Stimulated activated CD4-positive, alpha-beta T cell treated with anti-CD3 and anti-CD28 coated beads, Interleukin-2, amount 100 ng/mL, for 4 hours (primary cell): ENCODE measurements around the gene NOXA1.
A peak's percentile ranks its signal among the peaks of the same experiment; 100 is the strongest.
"Not testable (repeated sequence)": the region's sequence is repeated elsewhere in the genome, so short reads cannot be mapped to it uniquely, and the experiment has no call there.

ENCODE experiments used
- DNase-seq: peaks from one replicate; pipeline ENCODE4 v3.0.0-alpha.2; 2020; ENCODE audit warnings: low read depth

The NOXA1 gene

DNA sequence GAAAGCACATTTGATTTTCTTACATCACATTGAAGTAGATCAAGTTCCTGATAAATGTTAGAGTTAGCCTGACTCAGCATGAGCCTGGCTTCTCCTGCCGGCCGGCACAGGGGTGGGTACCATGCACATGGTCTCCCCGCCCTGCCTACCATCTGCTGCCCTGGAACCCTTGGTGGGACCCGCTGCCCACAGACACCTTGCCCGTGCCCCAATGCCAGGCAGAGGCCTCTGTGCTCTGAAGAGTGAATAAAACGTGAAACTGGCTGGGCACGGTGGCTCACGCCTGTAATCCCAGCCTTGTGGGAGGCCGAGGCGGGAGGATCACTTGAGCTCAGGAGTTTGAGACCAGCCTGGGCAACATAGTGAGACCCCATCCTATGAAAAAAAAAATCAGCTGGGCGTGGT, 17.5 kb upstream of the NOXA1 start:
- no peak for DNase-seq

DNA sequence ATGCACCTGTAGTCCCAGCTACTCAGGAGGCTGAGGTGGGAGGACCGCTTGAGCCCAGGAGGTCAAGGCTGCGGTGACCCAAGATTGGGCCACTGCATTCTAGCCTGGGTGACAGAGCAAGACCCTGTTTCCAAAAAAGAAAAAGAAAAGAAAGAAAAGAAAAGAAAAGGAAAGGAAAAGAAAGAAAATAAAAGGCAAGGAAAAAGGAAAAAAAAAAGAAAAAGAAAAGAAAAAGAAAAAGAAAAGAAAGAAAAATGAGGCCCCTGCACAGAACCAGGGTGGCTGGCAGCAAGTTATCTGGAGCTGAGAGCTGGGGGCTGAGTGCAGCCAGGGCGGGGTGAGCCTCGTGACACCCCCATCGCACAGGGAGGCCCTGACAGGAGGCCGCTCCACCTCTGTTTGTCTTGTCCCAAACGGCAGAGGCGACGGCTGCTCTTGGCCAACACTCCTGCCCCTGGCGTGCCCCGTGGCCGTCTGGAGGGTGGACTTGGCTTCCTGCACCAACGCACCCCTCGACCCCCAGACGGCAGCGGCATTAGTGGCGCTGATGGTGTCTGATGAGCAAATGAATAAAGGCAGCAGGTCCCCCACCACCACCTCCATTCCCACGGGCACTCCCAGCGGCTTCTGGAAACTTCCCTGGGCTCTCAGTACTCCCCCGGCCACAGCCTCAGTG, 17.0 kb upstream of the NOXA1 start:
- no peak for DNase-seq

DNA sequence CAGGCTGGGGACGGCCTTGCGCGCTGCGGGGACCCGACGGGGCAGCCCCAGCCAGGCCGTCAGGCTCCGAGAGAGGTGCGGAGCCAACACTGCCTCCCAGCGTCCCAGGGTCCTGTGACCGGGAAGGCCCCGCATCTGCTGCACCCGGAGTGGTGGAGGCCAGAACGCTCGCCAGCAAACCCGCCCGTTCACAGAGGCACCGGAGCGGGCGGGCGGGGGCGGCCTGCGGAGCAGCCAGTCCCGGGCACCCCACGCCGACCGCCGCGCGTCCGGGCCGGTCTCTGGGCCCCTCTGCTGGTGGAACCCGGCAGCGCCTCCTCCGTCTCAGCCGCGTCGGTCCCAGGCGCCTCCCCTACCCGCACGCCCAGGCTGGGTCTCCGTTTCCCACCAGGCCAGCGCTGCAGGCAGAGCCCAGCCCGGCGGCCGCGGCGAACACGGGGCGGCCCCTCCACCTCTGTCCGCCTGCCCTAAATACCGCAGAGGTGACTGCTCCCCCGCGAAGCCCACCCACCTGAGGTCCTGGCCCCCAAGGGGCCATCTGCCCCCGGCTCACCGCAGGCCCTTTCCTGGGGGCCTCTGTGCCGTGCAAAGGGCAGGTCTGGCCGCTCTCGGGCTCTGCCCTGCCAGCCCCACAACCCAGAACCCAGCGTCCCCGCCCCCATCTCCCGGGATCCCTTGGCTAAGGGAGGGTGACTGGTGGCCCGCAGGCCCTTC, 16.2 kb upstream of the NOXA1 start:
- DNase-seq = peak; percentile 50

DNA sequence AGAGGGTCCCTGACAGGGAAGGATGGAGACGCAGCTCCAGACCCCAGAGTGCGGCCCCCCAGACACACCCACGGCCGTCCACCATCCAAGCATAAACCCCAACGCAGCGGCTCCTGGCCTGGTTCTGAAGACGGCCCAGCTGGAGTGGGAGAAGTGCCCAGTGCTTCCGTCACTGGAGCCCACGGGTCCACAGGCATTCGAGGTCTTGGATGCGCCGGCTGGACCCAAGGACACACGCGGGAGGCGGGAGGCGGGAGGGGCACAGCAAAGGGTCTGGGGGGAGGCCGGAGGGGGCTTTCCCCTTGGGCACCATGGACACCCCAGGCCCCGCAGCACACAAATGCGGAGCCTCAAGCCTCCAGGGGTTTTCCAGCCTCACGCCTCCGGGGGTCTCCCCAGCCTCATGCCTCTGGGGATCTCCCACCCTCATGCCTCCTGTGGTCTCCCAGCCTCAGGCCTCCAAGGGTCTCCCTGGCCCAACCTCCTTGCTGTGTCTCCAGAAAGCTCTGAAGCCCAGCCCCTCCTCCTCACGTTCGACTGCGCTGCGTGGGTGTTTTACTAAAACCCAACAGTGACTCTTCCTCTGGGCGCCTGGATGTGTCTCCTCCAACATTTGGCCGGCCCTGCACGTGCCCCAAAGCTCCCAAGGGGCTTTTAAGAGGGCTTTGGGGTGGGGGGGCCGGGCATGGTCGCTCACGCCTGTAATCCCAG, 15.4 kb upstream of the NOXA1 start:
- no peak for DNase-seq

DNA sequence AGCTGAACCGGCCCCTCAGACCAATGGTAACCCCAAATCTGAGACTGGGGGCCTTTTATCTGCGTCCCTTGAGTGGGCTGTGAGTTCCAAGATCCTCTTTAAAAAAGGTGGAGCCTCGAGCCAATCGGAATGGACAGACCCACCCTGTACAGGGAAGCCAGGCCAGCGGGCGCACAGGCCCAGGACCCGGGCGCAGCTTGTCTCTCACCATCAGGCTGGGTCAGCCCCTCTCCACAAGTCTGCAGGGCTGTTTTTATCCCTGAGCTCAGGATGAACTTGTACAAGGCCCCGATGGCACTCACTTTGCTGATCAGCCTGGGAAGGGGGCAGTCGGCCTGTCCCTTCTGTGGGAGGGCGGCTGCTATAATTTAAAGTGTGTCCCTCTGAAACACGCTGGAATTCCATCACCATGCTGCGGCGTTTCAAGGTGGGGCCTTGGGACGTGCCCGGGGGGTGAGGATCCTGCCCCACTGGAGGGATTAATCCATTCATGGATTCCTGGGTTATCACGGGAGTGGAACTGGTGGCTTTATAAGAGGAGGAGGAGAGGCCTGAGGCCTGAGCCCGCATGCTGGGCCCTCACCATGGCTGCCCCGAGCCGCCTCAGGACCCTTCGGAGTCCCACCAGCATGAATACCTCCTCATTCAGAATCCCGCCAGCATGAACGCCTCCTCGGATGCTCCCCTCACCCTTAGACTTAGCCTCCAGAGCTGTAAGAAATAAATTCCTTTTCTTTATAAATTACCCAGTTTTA, 14.4 kb upstream of the NOXA1 start:
- DNase-seq = no peak

DNA sequence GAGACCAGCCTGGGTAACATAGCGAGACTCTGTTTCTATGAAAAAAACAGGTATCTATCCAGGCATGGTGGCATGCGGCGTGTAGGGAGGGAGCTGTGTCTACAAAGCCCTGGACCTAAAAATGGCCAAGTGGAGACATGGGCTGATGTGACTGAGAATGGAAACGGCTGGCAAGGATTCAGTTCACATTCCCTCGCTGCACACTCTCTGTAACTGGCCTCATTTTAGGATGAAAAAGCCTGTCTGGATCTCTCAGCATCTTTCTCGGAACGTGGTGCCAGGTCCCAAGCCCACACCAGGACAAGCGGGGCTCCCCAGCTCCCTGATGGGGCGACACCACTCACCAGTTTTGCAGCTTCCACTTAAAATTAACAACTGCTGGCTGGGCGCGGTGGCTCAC, 13.7 kb upstream of the NOXA1 start:
- no peak for DNase-seq

DNA sequence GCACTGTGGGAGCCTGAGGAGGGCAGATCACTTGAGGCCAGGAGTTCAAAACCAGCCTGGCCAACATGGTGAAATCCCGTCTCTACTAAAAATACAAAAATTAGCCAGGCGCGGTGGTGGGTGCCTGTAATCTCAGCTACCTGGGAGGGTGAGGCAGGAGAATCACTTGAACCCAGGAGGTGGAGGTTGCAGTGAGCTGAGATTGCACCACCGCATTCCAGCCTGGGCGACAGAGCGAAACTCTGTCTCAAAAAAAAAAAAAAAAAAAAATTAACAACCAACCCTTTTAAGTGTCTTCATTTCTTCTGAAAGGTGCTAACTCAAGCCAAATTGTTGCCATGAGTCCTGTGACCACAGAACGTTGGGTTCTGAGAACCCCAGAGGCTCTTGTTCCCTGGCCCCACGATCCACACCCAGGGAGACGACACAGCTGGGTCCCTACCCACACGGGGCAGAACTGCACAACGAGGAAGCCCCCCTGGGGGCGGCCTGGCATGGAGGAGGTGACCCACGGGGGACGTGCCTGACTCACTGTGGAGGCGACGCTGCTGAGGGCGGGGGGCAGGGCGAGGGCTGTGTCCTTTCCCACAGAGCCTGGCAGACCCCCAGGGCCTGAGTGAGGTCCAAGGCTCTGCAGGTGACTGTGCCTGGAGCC, 12.8 kb upstream of the NOXA1 start:
- not testable (repeated sequence) for DNase-seq

DNA sequence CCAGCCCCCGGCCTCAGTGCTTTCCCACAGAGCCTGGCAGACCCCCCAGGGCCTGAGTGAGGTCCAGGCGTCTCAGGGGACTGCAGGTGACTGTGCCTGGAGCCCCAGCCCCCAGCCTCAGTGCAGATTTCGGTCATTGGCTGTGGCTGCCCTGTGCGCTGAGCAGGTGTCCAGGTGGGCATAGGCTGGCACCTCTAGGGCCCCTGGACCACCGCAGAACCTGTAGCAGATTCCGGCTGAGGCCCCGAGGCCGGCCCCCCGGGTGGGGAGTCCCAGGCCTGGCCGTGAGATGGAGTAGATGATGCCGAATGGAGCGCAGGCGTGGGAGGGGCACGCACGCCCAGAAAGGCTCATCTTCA, 12.3 kb upstream of the NOXA1 start:
- no peak for DNase-seq

DNA sequence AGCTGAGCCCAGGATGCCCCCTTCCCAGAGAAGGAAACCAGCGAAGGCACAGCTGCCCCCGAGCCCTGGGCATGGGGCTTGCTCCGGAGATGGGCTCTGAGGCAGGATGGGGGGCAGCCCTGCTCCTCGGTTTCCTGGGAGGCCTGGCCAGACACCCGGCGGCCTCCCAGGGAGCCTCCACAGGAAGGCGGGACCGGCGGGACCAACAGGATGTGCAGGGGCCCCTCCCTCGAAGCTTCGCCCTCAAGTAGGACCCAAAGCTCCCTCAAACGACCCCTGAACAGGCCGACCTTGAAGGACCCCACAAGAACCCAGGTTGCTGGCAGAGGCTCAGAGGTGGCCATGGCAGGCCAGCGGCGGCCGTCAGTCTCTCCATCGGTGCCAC, 11.9 kb upstream of the NOXA1 start:
- no peak for DNase-seq

DNA sequence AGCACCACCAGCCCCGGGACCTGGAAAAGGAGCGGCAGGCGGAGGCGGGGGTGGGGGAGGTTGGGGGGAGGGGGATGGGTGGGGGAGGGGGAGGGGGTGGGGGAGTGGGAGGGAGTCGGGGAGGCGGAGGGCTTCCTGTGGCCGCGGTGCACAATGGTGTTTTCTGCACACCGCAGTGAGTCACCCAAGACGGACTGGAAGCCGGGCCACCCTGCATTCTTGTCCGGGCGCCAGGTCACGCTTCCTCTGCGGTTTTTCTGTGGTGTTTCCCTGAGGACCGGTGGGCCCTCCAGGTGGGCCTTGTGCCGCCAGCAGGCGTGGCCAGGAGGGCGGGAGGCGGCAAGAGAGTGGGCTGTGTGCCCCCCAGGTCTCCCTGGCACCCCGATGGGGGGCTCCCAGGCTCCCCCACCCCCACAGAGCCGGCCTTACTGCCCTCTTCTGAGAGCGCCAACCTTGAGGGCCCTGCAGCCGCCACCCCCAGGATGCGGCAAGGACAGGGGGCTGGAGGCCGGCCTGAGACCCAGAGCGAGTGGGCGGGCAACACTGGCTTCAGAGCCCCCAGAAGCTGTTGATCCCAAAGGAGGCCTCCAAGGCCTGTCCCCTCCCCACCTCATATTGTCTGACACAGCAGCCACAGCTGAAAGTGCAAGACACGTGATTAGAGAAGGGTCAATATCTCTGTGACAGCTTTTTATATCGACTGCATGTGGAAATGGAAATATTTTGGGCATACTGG, 11.4 kb upstream of the NOXA1 start:
- no peak for DNase-seq

DNA sequence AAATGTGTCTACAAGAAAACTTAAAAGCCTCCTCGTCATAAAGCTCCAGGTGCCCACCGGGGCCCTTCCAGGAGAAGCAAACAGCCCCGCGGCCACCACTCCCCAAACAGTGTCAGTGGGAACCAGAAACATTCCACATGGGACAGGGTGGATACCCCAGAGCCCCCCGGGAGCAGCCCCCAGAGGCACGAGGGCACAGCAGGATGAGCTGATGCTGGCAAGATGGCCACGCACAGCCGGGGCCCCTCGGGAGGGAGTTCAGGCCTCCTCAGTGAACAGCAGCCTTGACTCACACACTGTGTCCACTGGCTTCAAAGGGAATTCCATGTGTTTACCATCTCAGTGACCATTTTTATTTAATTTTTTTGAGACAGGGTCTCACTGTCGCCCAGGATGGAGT, 10.8 kb upstream of the NOXA1 start:
- DNase-seq = no peak

DNA sequence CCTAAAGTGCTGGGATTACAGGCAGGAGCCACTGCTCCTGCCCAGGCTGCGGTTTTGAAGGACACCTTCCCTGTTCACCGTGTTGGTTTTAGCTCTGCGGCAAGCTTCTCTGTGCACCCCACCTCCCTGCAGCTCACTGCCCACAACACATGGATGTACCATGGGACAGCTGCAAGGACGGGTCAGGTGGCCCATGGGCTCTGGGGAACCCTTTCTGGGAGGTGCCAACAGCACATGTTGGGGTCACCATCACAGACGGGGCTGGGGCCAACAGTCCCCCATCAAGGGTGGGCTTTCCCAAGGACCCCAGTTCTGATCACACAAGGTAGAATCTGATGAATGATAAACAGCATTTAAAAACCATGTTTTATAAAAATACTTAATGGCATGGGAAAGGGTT, 7.7 kb upstream of the NOXA1 start:
- DNase-seq = no peak

DNA sequence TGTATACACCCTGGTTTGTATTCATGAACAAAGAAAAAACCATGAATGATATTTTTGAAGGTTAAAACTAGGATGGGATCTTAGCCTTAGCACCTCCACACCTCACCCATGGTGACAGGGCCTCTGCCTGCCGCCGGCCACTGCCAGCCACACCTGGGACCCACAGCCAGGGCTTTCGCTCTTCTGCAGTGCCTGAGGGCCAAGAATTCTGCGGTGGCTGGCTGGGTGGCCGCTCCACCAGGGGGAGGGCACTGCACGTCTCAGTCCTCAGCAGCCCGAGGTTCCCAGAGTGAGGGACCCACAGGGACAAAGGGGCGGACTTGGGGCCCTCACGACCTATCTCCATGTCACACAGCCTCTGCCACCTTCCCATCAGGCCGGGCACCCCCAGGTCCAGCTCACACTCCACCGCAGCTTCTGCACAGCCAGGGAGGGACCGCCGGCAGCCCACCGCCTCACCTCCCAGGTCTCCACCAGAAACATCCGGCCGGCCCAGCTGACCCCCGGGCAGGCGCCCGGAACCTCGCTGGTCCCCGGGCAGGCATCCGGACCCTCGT, 7.1 kb upstream of the NOXA1 start:
- no peak for DNase-seq

DNA sequence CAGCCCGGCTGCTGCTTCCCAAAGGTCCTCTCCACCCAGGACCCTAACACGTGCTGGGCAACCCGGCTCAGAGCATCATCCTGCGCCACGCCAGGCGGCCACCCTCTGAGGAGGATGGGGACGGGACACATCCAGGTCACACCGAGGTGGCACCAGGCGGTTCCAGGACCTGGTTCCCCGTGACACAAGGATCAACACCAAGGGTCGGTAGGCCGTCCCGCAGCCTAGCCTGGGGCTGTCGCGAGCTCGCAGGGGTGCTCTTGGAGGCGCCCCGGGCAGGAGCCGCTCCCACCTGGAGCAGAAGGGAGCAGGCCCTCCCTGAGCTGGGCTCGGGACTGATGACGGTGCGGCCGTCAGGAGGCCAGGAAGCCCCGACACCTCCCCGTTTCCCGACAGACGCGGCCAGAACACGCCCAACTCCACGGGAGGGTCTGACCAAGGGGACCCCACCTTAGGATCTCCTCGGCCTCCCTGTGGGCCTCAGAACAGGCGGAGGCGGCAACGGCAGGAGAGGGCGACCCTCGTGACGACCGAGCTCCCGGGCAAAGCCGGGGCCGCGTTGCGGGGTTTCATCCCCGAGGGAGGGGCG, 6.5 kb upstream of the NOXA1 start:
- no peak for DNase-seq

DNA sequence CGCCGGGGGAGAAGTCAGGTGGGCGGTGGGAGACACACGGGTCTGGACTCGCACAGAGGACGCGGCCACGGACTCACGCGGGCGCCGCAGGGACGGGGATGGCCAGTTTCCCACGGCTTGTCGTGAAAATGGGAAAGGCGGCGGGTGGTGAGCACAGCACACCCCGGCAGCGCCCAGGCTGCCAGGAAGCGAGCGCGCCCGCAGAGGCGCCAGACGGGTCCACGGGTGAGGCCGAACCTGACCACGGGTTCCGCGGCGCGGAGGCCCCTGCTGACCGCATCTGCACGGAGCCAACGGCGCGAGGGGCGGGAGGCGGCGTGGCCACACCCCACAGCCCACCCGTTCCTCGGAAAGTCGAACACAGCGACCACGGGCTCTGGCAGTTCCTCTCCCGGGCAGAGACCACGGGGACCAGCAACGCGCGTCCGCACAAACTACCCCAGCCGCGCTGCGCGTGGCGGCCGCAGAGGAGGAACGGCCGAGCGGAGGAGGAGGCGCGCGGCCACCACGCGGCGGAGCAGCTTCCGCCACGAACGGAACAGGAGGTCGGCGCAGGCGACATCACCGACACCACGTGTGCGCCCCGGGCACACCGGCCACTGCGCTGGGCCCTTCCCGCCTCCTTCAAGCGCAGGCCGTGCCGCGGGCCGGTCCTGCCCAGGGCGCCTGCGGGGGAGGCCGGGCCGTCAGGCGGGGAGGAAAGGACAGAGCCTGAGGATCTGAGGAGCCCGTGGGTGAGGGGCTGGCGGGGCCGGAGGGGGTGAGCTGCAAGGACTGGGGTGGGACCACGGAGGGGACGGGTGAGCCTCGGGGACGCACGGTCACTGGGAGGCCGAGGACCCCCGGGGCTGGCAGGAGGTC, 5.8 kb upstream of the NOXA1 start:
- DNase-seq = no peak

DNA sequence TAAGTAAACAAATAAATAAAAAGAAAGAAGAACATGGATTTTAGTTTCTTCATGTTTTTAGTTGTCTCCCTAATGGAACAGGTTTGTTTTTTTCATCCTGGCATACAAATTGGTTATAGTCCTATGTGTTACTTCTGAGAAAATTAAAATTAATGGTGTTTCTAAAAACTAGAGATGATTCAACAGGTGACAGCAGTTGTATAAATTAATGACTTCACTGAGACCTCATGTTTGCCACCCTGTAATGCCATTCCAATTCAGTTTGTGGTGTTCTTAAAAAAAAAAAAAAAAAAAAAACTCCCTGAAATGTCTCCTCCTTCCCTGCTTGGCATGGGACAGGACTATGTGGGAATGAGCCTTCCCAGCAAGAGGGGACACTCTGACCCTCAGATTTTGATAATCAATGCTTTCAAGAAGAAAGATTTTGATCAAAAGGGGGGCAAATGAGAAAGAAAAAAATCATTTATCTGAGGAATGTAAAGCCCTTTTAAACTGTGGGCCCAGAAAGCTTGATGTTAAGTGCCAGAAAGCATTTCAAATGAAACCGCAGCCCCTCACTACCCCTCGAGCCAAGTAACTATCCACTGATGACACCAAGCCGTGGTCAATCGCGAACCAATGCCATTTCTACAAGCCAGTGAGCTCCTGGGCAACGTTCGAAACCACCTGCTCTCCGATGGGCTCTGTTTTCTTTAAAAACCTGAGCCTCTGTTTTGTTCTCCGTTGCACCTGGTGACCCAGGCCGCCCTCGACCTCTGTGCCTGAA, 1.2 kb upstream of the NOXA1 start:
- no peak for DNase-seq

DNA sequence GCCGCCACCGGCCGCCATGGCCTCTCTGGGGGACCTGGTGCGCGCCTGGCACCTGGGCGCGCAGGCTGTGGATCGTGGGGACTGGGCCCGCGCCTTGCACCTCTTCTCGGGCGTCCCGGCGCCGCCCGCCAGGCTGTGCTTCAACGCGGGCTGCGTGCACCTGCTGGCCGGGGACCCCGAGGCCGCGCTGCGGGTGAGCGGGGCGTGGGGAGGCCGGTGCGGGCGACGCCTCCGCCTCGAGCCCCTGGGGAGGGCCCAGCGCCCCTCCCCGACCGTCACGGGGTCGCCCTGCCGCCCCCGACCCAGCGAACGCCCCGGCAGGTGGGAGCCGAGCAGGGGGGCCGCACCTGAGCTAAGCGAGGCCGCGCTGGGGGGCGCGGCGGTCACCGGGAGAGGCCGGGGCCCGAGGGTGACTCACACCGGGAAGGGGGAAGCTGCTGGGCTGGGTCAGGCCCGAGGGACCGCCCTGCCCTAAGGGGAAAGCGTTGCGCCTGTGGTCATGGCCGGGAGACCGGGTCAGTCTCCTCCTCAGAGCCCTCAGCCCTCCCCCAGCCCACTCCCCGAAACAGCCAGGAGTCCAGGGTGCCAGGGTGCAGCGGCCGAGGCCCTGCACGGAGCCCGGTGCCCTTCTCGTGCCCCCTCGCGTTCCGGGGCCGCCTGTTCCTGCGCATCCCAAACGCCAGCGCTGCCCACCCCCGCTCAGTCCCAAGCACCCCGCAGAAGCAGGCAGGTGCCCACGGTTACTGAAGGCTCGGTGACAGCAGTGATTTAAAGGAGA, 510 bp downstream of the NOXA1 start:
- no peak for DNase-seq

DNA sequence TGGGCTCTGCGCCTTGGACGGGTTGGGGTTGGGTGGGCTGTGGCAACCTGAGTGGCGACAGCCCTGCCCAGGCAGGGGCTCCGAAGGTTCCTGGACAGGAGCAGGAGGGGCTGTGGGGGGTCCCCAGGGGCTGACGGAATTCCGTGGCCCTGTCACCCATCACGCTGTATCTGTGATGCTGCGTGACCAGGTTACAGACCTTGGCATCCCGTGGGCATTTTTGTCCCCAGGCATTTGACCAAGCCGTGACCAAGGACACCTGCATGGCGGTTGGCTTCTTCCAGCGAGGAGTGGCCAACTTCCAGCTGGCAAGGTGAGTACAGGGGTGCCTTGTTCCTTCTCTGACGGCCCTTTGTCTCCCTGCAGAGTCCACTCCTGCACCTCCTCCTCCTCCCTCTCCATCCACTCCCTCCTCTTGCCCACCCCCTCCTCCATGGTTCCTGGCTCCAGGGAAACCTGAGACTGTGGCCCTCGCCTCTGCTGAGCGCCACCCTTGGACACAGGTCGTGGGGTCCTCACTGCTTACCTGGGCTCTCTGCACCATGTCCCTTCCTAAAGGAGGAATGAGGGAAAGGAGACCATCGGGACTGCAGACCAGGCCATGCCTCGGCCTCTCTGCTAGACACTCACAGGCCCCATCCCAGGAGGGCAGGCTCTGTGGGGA, 3.0 kb downstream of the NOXA1 start:
- no peak for DNase-seq
